Loucy (cell line): ENCODE data around the gene BLTP3A.

Experiments
- H2AFZ ChIP-seq: fragments of 200-600 bp; sonication (generic); 2 replicates; pipeline ENCODE4 v1.6.0; 2016; ENCODE audit warnings: antibody characterized with exemption, mild to moderate bottlenecking, low read length, moderate library complexity
- H3F3A ChIP-seq: fragments of 200-600 bp; 2 replicates; pipeline ENCODE4 v1.6.0; 2016; ENCODE audit warnings: antibody characterized with exemption, low read depth, mild to moderate bottlenecking
- H3K27me3 ChIP-seq: fragments of 200-600 bp; sonication (generic); 2 replicates; pipeline ENCODE4 v1.6.1; 2014; ENCODE audit warnings: low read length, mild to moderate bottlenecking; ENCODE audit not compliant: insufficient read depth, poor library complexity, severe bottlenecking
- H3K36me3 ChIP-seq: fragments of 200-600 bp; sonication (generic); 2 replicates; pipeline ENCODE4 v1.6.1; 2016; ENCODE audit warnings: low read length; ENCODE audit not compliant: insufficient read depth
- H3K4me1 ChIP-seq: fragments of 200-600 bp; sonication (generic); 2 replicates; pipeline ENCODE4 v1.5.1; 2014; ENCODE audit warnings: low read length, mild to moderate bottlenecking; ENCODE audit not compliant: insufficient read depth, poor library complexity, severe bottlenecking
- H3K4me2 ChIP-seq: fragments of 200-600 bp; sonication (generic); 2 replicates; pipeline ENCODE4 v1.6.0; 2014; ENCODE audit warnings: antibody characterized with exemption, low read length, low read depth, mild to moderate bottlenecking; ENCODE audit not compliant: poor library complexity, severe bottlenecking
- H3K4me3 ChIP-seq: fragments of 200-600 bp; sonication (generic); 2 replicates; pipeline ENCODE4 v1.5.1; 2014; ENCODE audit warnings: low read length, mild to moderate bottlenecking, mixed read lengths; ENCODE audit not compliant: poor library complexity, severe bottlenecking
- H3K79me2 ChIP-seq: fragments of 200-600 bp; sonication (generic); 2 replicates; pipeline ENCODE4 v1.6.1; 2014; ENCODE audit warnings: low read length; ENCODE audit not compliant: insufficient read depth
- H3K9ac ChIP-seq: fragments of 200-600 bp; sonication (generic); 2 replicates; pipeline ENCODE4 v1.6.0; 2014; ENCODE audit warnings: mild to moderate bottlenecking, low read depth, low read length, moderate library complexity; ENCODE audit not compliant: poor library complexity, severe bottlenecking
- H3K9me2 ChIP-seq: fragments of 200-600 bp; sonication (generic); replicated peaks from 2 replicates; pipeline ENCODE4 v1.6.1; 2016; ENCODE audit warnings: low read depth, low read length, mixed read lengths
- H3K9me3 ChIP-seq: fragments of 200-600 bp; sonication (generic); 2 replicates; pipeline ENCODE4 v1.6.1; 2014; ENCODE audit warnings: mild to moderate bottlenecking, antibody characterized with exemption, low read length, low read depth; ENCODE audit not compliant: insufficient read depth
- H4K20me1 ChIP-seq: fragments of 200-600 bp; sonication (generic); 2 replicates; pipeline ENCODE4 v1.6.0; 2014; ENCODE audit warnings: antibody characterized with exemption, low read length, mild to moderate bottlenecking; ENCODE audit not compliant: insufficient read depth, poor library complexity, severe bottlenecking
- EZH2phosphoT487 ChIP-seq: fragments of 200-600 bp; IDR thresholded peaks from 2 replicates; pipeline ENCODE4 v1.6.1; 2018; ENCODE audit warnings: antibody characterized with exemption, mild to moderate bottlenecking, moderate library complexity, borderline replicate concordance
- TF ChIP-seq, protein P1 (sequence below): fragments of 200-600 bp; sonication (generic); conservative IDR thresholded peaks from 2 replicates; pipeline ENCODE4 v1.5.1; 2014; ENCODE audit warnings: mild to moderate bottlenecking, antibody characterized with exemption, low read length

The BLTP3A gene

DNA sequence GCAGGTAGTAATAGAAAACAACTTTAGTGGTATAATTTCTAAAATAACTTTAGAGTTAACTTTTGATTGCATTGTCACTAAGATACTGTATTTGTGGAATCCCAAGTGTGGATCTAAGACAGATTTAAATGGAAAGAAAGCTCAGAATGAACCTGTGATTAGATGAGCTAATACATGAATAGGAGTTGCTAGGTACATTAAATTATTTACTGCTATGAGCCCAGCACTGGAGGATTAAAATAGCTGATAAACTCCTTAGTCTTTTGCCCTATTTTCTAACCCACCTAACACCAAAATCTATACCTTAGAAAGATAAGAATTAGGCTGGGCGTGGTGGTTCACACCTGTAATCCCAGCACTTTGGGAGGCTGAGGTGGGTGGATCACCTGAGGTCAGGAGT, 23.7 kb upstream of the BLTP3A start:
- no peaks in the 10 kb centered on the region for H3F3A ChIP-seq
- no peaks in the 10 kb centered on the region for H3K9me2 ChIP-seq
- no peak overlapping the region for H3K4me2 ChIP-seq
- H4K20me1 ChIP-seq = peaks cover 17% of the 10 kb centered on the region
- peaks cover 7% of the 10 kb centered on the region for H3K4me1 ChIP-seq
- no peaks in the 10 kb centered on the region for H3K27me3 ChIP-seq
- H3K9me3 ChIP-seq = no peaks in the 10 kb centered on the region
- peaks cover 21% of the 10 kb centered on the region for H3K79me2 ChIP-seq
- H3K9ac ChIP-seq = no peak overlapping the region
- peaks cover 77% of the 10 kb centered on the region; the same call in 1 of the 2 replicates for H3K36me3 ChIP-seq
- no peak overlapping the region for H2AFZ ChIP-seq
- no peak overlapping the region for H3K4me3 ChIP-seq
- TF ChIP-seq, protein P1, sequence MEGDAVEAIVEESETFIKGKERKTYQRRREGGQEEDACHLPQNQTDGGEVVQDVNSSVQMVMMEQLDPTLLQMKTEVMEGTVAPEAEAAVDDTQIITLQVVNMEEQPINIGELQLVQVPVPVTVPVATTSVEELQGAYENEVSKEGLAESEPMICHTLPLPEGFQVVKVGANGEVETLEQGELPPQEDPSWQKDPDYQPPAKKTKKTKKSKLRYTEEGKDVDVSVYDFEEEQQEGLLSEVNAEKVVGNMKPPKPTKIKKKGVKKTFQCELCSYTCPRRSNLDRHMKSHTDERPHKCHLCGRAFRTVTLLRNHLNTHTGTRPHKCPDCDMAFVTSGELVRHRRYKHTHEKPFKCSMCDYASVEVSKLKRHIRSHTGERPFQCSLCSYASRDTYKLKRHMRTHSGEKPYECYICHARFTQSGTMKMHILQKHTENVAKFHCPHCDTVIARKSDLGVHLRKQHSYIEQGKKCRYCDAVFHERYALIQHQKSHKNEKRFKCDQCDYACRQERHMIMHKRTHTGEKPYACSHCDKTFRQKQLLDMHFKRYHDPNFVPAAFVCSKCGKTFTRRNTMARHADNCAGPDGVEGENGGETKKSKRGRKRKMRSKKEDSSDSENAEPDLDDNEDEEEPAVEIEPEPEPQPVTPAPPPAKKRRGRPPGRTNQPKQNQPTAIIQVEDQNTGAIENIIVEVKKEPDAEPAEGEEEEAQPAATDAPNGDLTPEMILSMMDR = no peak
- no peak for TF ChIP-seq EZH2phosphoT487

DNA sequence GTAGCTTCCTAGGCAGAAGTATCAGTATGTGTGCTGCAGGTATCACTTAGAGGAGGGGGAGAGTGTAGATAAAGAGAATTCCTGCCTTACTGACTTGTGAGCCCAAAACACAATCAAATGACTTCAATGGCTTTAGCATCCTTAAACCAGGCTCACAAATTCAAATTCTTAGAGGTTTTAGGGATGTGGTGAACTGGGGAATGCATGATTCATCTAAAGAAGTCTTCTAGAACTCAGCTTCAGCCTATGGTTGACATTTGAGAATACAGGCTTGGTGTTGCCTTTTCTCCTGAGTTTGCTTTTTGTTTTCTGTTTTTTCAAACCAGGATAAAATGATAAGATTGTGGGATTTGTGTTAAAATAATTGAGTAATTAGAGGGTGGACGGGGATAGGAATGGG, 20.2 kb upstream of the BLTP3A start:
- Histone ChIP-seq H3K9me3 (no peaks in the 10 kb centered on the region), H3K9ac (no peak overlapping the region)
- no peak for TF ChIP-seq EZH2phosphoT487
- TF ChIP-seq, protein P1 = no peak

DNA sequence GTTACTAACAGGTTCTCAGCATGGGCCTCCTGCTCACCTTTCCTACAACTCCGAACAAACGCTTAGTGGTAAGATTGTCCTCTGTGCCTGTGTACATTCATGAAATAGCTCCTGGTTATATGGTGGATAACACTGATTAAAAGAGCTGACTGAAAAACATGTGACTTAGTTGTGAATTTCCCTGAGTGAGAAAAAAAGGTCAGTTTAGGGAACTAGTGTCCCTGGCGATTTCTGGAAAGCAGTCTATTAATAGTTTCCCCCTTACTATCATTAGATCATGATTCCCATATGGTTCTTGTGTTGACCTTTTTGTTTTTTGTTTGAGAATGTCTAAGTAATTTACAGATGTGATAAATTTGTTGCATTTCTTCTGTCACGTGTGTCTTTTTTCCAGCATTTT, 18.9 kb upstream of the BLTP3A start:
- Histone ChIP-seq H3K4me3 (no peak overlapping the region), H3K27me3 (no peaks in the 10 kb centered on the region), H3K79me2 (peaks cover 6% of the 10 kb centered on the region), H3K9me2 (no peaks in the 10 kb centered on the region), H3K36me3 (peaks cover 71% of the 10 kb centered on the region; the same call in 1 of the 2 replicates), H3F3A (no peaks in the 10 kb centered on the region), H3K9ac (no peak overlapping the region), H3K4me1 (peaks cover 7% of the 10 kb centered on the region), H2AFZ (no peak overlapping the region), H3K4me2 (no peak overlapping the region), H3K9me3 (no peaks in the 10 kb centered on the region), H4K20me1 (peaks cover 14% of the 10 kb centered on the region)
- TF ChIP-seq, protein P1 = no peak
- no peak for TF ChIP-seq EZH2phosphoT487

More for the DNA sequence above, 20.2 kb upstream of the BLTP3A start:
- Histone ChIP-seq H2AFZ (no peak overlapping the region), H3F3A (no peaks in the 10 kb centered on the region), H4K20me1 (peaks cover 14% of the 10 kb centered on the region), H3K9me2 (no peaks in the 10 kb centered on the region), H3K79me2 (peaks cover 6% of the 10 kb centered on the region), H3K4me1 (peaks cover 7% of the 10 kb centered on the region), H3K4me3 (no peak overlapping the region), H3K4me2 (no peak overlapping the region), H3K27me3 (no peaks in the 10 kb centered on the region), H3K36me3 (peaks cover 83% of the 10 kb centered on the region; the same call in 1 of the 2 replicates)
